OCI-LY7 (cell line): Measurements from ENCODE around the gene PLA2G15. TPM values are rescaled to one million over a fixed set of nuclear protein-coding genes. Genes with fewer than 3 reads are reported as not detected.

Experiments used
- BruUV-seq: library from RNA; stranded (reverse); fragments of 400-500 nt; replicated peaks from 2 replicates; lab custom pipeline; 2021; lab: Mats Ljungman, UMichigan
- CTCF ChIA-PET: fragments of 300-600 bp; sonication (Branson Sonifier 250); formaldehyde crosslinking; loops from one replicate; lab custom pipeline; 2022; ENCODE audit warnings: antibody characterized with exemption; ENCODE audit not compliant: unreplicated experiment; lab: Charles Lee
- POLR2A ChIA-PET: fragments of 300-600 bp; sonication (Branson Sonifier 250); formaldehyde crosslinking; loops from one replicate; lab custom pipeline; 2022; ENCODE audit warnings: antibody characterized with exemption; lab: Charles Lee
- DNase-seq: peaks from one replicate; pipeline ENCODE4 v3.0.0-alpha.2; 2015; ENCODE audit warnings: low spot score
- H2AFZ ChIP-seq: fragments of 200-600 bp; sonication (generic), shearing (Covaris generic); 2 replicates; pipeline ENCODE4 v1.6.1; 2014; ENCODE audit warnings: mild to moderate bottlenecking, antibody characterized with exemption, low read length, moderate library complexity
- H3K27ac ChIP-seq: fragments of 200-600 bp; sonication (generic); 2 replicates; pipeline ENCODE4 v1.5.1; 2014; ENCODE audit warnings: mixed run types, low read depth, mild to moderate bottlenecking, moderate library complexity, low read length, inconsistent platforms; ENCODE audit not compliant: poor library complexity, severe bottlenecking
- H3K36me3 ChIP-seq: fragments of 200-600 bp; sonication (generic); 2 replicates; pipeline ENCODE4 v1.6.1; 2014; ENCODE audit warnings: mild to moderate bottlenecking, antibody characterized with exemption, low read length, moderate library complexity, mixed read lengths; ENCODE audit not compliant: insufficient read depth
- H3K4me1 ChIP-seq: fragments of 200-600 bp; sonication (generic); 2 replicates; pipeline ENCODE4 v1.5.1; 2014; ENCODE audit warnings: mild to moderate bottlenecking, low read length; ENCODE audit not compliant: insufficient read depth, poor library complexity, severe bottlenecking
- H3K4me2 ChIP-seq: fragments of 200-600 bp; sonication (generic); 2 replicates; pipeline ENCODE4 v1.6.1; 2014; ENCODE audit warnings: mild to moderate bottlenecking, low read length
- H3K4me3 ChIP-seq: fragments of 200-600 bp; sonication (generic); 2 replicates; pipeline ENCODE4 v1.5.1; 2014; ENCODE audit warnings: mild to moderate bottlenecking, low read depth, low read length; ENCODE audit not compliant: poor library complexity, severe bottlenecking
- H3K79me2 ChIP-seq: fragments of 200-600 bp; sonication (generic); 2 replicates; pipeline ENCODE4 v1.6.1; 2016; ENCODE audit warnings: low read depth, mild to moderate bottlenecking, low read length, moderate library complexity, mixed read lengths; ENCODE audit not compliant: insufficient read depth
- H3K9me2 ChIP-seq: fragments of 200-600 bp; sonication (generic); 2 replicates; pipeline ENCODE4 v1.6.1; 2016; ENCODE audit warnings: mild to moderate bottlenecking, low read length, mixed read lengths; ENCODE audit not compliant: insufficient read depth
- H3K9me3 ChIP-seq: fragments of 200-600 bp; sonication (generic); 2 replicates; pipeline ENCODE4 v1.6.1; 2014; ENCODE audit warnings: mild to moderate bottlenecking, mixed run types, low read length, mixed read lengths
- H4K20me1 ChIP-seq: fragments of 200-600 bp; sonication (generic); 2 replicates; pipeline ENCODE4 v1.6.1; 2014; ENCODE audit warnings: mild to moderate bottlenecking, antibody characterized with exemption, low read length, moderate library complexity, mixed read lengths; ENCODE audit not compliant: insufficient read depth
- EZH2phosphoT487 ChIP-seq: fragments of 200-600 bp; sonication (generic); IDR thresholded peaks from 2 replicates; pipeline ENCODE4 v1.6.1; 2018; ENCODE audit warnings: low read depth, borderline replicate concordance, mild to moderate bottlenecking, mixed run types, antibody characterized with exemption, low read length, moderate library complexity, mixed read lengths
- intact Hi-C: fragments of 100-400 bp; cut with micrococcal nuclease; formaldehyde crosslinking; loops from one replicate; pipeline ENCODE4 v1.10.0; 2022; ENCODE audit not compliant: unreplicated experiment
- total RNA-seq, 2 experiments: library from RNA; depleted of rRNA in 1 of 2; stranded (reverse); fragments of >200 nt in 1 of 2; shearing (Covaris generic) in 1 of 2; gene quantifications; 2 replicates each; pipeline ENCODE4 v1.2.3, GENCODE V29; 2014 to 2022
- TF ChIP-seq, protein P1 (sequence below): fragments of 200-600 bp; sonication (generic); conservative IDR thresholded peaks from 2 replicates; pipeline ENCODE4 v1.5.1; 2014; ENCODE audit warnings: mild to moderate bottlenecking, antibody characterized with exemption, low read length, moderate library complexity, mixed read lengths

PLA2G15 gene
- total RNA-seq, 2 experiments from 2014 or later: 27.5 to 46.2 TPM

DNA sequence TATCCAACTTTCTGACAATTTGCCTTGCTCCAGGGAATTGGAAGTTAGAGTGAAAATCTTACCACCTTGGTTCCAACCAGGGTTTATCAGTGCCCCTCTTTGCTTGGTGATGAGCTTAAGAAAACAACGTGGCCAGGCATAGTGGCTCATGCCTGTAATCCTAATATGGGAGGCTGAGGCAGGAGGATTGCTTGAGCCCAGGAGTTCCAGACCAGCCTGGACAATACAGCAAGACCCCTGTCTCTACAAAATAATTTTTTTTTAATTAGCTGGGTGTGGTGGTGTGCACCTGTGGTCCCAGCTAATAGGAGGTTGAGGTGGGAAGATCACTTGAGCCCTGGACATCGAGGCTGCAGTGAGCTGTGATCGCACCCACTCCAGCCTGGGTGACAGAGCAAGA lies 40.5 kb downstream of the PLA2G15 start:
- H3K36me3 ChIP-seq: peaks cover 66% of the 10 kb centered on the region
- peaks cover 43% of the 10 kb centered on the region for H3K79me2 ChIP-seq
- H3K4me1 ChIP-seq: peaks cover 97% of the 10 kb centered on the region
- H3K27ac ChIP-seq: peak overlapping the region; percentile 97
- no peaks in the 10 kb centered on the region for H3K9me2 ChIP-seq
- no peak overlapping the region for H2AFZ ChIP-seq
- TF ChIP-seq, protein P1, sequence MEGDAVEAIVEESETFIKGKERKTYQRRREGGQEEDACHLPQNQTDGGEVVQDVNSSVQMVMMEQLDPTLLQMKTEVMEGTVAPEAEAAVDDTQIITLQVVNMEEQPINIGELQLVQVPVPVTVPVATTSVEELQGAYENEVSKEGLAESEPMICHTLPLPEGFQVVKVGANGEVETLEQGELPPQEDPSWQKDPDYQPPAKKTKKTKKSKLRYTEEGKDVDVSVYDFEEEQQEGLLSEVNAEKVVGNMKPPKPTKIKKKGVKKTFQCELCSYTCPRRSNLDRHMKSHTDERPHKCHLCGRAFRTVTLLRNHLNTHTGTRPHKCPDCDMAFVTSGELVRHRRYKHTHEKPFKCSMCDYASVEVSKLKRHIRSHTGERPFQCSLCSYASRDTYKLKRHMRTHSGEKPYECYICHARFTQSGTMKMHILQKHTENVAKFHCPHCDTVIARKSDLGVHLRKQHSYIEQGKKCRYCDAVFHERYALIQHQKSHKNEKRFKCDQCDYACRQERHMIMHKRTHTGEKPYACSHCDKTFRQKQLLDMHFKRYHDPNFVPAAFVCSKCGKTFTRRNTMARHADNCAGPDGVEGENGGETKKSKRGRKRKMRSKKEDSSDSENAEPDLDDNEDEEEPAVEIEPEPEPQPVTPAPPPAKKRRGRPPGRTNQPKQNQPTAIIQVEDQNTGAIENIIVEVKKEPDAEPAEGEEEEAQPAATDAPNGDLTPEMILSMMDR: no peak
- TF ChIP-seq EZH2phosphoT487: no peak
- intact Hi-C loops: loop anchor here (1.0 kb wide), 2 partner anchors 21 to 25 kb away; partner anchors contain the start of genes SLC7A6 and SLC7A6OS
- ChIA-PET CTCF (interaction anchor here (0.6 to 2.1 kb wide), 7 partner anchors 9 to 28 kb away, joined by 3 to 15 read pairs (median 4); partner anchors contain the start of gene SLC7A6), POLR2A (interaction anchor here (0.6 to 2.6 kb wide), 15 partner anchors 9 to 638 kb away, joined by 3 to 19 read pairs (median 5); partner anchors contain the start of genes PRMT7, SLC7A6 and SLC7A6OS)
- no TSS peak for BruUV-seq
- H3K4me3 ChIP-seq: peak overlapping the region; percentile 56
- H3K4me2 ChIP-seq: peak overlapping the region; percentile 83
- H4K20me1 ChIP-seq: no peaks in the 10 kb centered on the region
- no peaks in the 10 kb centered on the region for H3K9me3 ChIP-seq
- DNase-seq: no peak

DNA sequence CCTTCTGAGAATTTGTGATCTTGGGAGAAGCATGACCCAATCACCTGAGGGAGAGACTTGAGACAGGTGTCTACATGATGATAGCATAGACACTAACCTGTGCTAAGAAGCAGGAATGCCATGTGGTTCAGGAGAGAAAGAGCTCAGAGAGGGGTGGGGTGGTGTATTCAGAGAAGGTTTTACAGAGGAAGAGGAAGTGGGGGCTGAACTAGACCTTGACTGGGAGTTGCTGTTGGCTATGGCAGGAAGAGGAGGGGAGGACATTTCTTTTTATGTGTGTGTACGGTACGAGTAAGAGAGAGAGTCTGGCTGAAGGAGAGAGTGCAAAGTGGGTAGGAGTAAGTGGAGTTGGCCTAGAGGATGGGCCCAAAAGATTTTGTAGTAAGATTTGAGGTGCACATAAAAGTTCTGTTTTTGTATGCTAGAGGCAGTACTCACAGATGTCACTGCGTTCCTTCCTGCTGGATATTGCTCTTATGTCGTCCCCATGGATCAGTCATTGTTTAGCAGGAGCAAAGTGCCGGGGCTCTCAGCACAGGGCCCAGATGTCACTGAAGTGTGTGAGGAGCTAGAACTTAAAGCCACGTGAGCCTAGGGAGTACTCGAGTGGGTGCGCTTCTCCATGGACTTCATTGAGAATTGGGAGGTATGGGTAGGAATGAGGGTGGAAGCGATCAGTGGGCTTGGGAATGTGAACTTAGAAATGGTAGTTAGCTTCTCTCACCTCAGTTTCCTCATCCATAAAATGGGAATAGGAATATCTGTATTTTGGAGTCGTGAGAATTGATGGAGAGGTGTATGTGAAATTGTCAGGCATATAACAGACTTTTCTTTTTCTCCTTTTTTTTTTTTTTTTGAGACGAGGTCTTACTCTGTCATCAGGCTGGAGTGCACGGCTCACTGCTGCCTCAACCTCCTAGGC lies 41.2 kb downstream of the PLA2G15 start:
- H4K20me1 ChIP-seq: no peaks in the 10 kb centered on the region
- H3K9me3 ChIP-seq: no peaks in the 10 kb centered on the region
- intact Hi-C loops: no loop called here
- H2AFZ ChIP-seq: no peak overlapping the region
- H3K36me3 ChIP-seq: peaks cover 68% of the 10 kb centered on the region
- CTCF ChIA-PET: interaction anchor here (0.6 to 2.1 kb wide), 4 partner anchors 8 to 29 kb away, joined by 3 to 15 read pairs (median 5); partner anchors contain the start of gene SLC7A6
- H3K27ac ChIP-seq: peak overlapping the region; percentile 97
- H3K9me2 ChIP-seq: no peaks in the 10 kb centered on the region
- POLR2A ChIA-PET: interaction anchor here (0.6 to 2.6 kb wide), 17 partner anchors 8 to 638 kb away, joined by 3 to 19 read pairs (median 5); partner anchors contain the start of genes PRMT7, SLC7A6 and SLC7A6OS
- peaks cover 96% of the 10 kb centered on the region for H3K4me1 ChIP-seq
- no TSS peak for BruUV-seq
- H3K4me2 ChIP-seq: peak overlapping the region; percentile 83
- peak overlapping the region; percentile 56 for H3K4me3 ChIP-seq
- peaks cover 36% of the 10 kb centered on the region for H3K79me2 ChIP-seq
- peak; percentile 76 for DNase-seq
- TF ChIP-seq, protein P1: no peak
- TF ChIP-seq EZH2phosphoT487: no peak
